ENCODE measurements around the gene GTF2F1. TPM values are rescaled to one million over a fixed set of nuclear protein-coding genes. Genes with fewer than 3 reads are reported as not detected.
"Not testable (repeated sequence)": the region's sequence is repeated elsewhere in the genome, so short reads cannot be mapped to it uniquely, and the experiment has no call there.

Gene GTF2F1, protein sequence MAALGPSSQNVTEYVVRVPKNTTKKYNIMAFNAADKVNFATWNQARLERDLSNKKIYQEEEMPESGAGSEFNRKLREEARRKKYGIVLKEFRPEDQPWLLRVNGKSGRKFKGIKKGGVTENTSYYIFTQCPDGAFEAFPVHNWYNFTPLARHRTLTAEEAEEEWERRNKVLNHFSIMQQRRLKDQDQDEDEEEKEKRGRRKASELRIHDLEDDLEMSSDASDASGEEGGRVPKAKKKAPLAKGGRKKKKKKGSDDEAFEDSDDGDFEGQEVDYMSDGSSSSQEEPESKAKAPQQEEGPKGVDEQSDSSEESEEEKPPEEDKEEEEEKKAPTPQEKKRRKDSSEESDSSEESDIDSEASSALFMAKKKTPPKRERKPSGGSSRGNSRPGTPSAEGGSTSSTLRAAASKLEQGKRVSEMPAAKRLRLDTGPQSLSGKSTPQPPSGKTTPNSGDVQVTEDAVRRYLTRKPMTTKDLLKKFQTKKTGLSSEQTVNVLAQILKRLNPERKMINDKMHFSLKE
- 10 to 100 TPM in 11 of 12 donors, not detected in 1; 42.7 to 96.6 (median 51.0) TPM for polyA plus RNA-seq (ENCODE audit: insufficient read length in 12 of 12)
- long read RNA-seq, donor 1, transcript GTF2F1-201 (13 exons, 2,731 nt) = major isoform, 5 of 40 reads
- long read RNA-seq, donor 1, partial matches to known transcripts = 35 of 40 reads
- long read RNA-seq, donor 1, other reads (novel, unspliced or antisense) = 0 of 40 reads
- long read RNA-seq, donor 2, transcript GTF2F1-201 (13 exons, 2,731 nt) = major isoform, 8 of 8 reads
- long read RNA-seq, donor 2, partial matches to known transcripts = 0 of 8 reads
- long read RNA-seq, donor 2, other reads (novel, unspliced or antisense) = 0 of 8 reads
- long read RNA-seq, donor 3, partial matches to known transcripts = 0 of 3 reads
- long read RNA-seq, donor 3, other reads (novel, unspliced or antisense) = 0 of 3 reads
- long read RNA-seq, donor 4, partial matches to known transcripts = 0 of 2 reads
- long read RNA-seq, donor 4, other reads (novel, unspliced or antisense) = 0 of 2 reads
- long read RNA-seq, donor 5, transcript GTF2F1-201 (13 exons, 2,731 nt) = major isoform, 13 of 24 reads
- long read RNA-seq, donor 5, partial matches to known transcripts = 11 of 24 reads
- long read RNA-seq, donor 5, other reads (novel, unspliced or antisense) = 0 of 24 reads
- long read RNA-seq, donor 6, partial matches to known transcripts = 0 of 1 reads
- long read RNA-seq, donor 6, other reads (novel, unspliced or antisense) = 0 of 1 reads
- long read RNA-seq, donor 7, partial matches to known transcripts = 0 of 2 reads
- long read RNA-seq, donor 7, other reads (novel, unspliced or antisense) = 0 of 2 reads
- long read RNA-seq, donor 8, transcript GTF2F1-201 (13 exons, 2,731 nt) = major isoform, 7 of 7 reads
- long read RNA-seq, donor 8, partial matches to known transcripts = 0 of 7 reads
- long read RNA-seq, donor 8, other reads (novel, unspliced or antisense) = 0 of 7 reads
- long read RNA-seq, donor 9, partial matches to known transcripts = 0 of 1 reads
- long read RNA-seq, donor 9, other reads (novel, unspliced or antisense) = 0 of 1 reads
- long read RNA-seq, donor 10, partial matches to known transcripts = 0 of 2 reads
- long read RNA-seq, donor 10, other reads (novel, unspliced or antisense) = 0 of 2 reads
- long read RNA-seq, donor 11, transcript GTF2F1-201 (13 exons, 2,731 nt) = major isoform, 5 of 12 reads
- long read RNA-seq, donor 11, partial matches to known transcripts = 7 of 12 reads
- long read RNA-seq, donor 11, other reads (novel, unspliced or antisense) = 0 of 12 reads

- DNase-seq = peak; percentile 98
These were observed at the start of gene GTF2F1 for GRCh38 chr19:6393074-6393982. TSS of gene GTF2F1 (minus strand) at chr19:6393164. CDS start at chr19:6392995, 169 bp downstream.

GRCh38 chr19:6442087-6442688 is 49.2 kb upstream of the GTF2F1 start:
- DNase-seq = no peak

DNA sequence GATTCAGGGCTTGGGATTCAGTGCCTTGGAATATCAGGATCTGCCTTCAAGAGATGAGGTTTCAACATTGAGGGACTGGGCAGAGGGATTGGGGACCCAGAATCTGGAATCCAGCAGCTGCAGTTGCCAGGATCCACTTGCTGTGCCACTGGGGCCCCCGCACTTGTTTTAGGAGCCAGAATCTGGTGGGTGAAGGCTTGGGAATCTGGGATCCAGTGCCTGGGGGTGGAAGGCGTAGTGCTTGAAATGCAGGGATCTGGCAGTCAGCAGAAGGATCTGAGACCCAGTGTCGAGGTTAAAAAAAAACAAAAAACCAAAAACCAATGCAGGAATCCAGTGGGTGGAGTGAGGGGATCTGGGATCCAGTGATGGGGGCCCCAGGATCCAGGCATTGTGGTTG is 47.9 kb upstream of the GTF2F1 start:
- DNase-seq = no peak

GRCh38 chr19:6439743-6440142 is 46.8 kb upstream of the GTF2F1 start:
- no peak for DNase-seq

DNA sequence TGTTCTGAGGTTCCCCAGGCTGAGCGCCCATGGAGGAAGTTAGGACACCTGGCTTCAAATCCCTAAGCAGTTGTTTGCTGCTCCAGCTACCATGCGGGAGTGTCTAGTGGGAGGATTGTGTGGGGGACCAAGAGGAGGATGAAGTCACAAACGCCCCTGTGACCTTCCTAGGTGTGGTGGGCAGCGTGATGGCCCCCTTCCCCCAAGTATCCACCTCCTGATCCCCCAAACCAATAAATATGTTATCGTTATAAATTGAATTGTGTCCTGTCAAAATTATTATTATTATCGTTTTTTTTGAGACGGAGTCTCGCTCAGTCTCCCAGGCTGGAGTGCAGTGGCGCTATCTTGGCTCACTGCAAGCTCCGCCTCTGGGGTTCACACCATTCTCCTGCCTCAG is 40.7 kb upstream of the GTF2F1 start, which contains the start of gene SLC25A41:
SLC25A41 (minus strand) TSS at position 101 of the 400 bp plus-strand sequence; CDS start at position 31, 70 bp downstream.
- no peak for DNase-seq

GRCh38 chr19:6433165-6433564 is 40.2 kb upstream of the GTF2F1 start:
- no peak for DNase-seq

GRCh38 chr19:6431891-6432290 is 38.9 kb upstream of the GTF2F1 start:
- no peak for DNase-seq

- DNase-seq = no peak
These were observed 36.7 kb upstream of the GTF2F1 start for GRCh38 chr19:6429419-6430221.

DNA sequence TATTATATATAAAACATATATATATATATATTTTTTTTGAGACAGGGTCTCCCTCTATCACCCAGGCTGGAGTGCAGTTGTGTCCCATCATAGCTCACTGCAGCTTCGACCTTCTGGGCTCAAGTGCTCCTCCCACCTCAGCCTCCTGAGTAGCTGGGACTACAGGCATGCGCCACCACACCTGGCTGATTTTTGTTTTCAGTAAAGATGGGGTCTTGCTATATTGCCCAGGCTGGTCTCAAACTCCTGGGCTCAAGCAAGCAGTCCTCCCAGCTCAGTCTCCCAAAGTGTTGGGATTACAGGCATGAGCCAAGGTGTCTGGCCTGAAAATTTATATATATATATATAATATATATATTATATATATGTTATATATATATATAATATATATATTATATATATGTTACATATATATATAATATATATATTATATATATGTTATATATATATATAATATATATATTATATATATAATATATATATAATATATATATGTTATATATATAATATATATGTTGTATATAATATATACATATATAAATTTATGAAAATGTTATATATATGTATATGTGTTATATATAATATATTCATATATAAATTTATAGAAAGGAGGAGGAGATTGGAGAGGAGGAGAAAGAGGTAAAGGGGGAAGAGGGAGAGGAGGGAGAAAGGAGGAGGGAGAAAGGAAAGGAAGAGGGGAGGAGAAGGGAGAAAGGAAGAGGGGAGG is 35.9 kb upstream of the GTF2F1 start:
- not testable (repeated sequence) for DNase-seq

GRCh38 chr19:6427131-6427530 is 34.2 kb upstream of the GTF2F1 start:
- DNase-seq = no peak

- peak; percentile 16 for DNase-seq
These were observed 33.0 kb upstream of the GTF2F1 start for GRCh38 chr19:6425732-6426620.

DNA sequence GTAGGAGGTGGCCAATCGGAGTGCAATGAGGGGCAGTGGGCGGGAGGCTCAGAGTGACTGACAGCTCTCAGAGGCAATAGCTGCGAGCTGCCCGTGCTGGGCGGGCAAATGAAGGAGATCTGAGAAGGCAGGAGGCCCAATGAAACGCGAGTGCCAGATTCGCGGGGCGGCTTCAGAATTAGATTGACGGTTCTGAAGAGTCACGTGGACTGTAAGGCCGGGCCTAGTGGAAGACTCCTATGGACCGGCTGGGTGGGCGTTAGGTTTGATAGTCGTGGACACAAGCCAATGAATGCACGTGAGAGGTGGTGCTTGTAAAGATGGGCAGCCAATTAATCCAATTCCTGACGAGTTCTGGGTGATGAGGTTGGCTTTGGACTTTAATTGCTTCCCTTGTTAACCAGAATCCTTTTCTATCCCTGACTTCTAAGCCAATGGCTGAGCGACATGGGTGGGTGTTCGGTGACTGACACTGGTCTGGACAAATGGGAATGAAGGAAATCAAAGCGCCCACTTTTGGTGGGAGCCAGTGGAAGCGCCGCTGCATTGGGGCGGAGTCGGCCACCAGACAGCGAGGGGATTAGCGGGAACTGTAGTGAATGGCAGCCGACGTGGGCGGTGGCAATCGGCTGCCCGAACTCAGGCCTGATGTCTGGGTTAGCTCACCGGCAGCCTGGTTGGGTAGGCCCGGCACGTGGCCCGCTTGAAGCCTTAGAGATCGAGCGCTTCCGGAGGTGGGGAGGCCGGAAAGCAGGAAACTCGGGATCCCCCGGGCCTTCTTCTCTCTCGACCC is 32.2 kb upstream of the GTF2F1 start:
- peak; percentile 100 for DNase-seq

GRCh38 chr19:6424195-6424938 is 31.4 kb upstream of the GTF2F1 start, which contains the start of gene KHSRP:
TSS of gene KHSRP (minus strand) at chr19:6424811. CDS start at chr19:6424701, 110 bp downstream.
- peak; percentile 18 for DNase-seq

DNA sequence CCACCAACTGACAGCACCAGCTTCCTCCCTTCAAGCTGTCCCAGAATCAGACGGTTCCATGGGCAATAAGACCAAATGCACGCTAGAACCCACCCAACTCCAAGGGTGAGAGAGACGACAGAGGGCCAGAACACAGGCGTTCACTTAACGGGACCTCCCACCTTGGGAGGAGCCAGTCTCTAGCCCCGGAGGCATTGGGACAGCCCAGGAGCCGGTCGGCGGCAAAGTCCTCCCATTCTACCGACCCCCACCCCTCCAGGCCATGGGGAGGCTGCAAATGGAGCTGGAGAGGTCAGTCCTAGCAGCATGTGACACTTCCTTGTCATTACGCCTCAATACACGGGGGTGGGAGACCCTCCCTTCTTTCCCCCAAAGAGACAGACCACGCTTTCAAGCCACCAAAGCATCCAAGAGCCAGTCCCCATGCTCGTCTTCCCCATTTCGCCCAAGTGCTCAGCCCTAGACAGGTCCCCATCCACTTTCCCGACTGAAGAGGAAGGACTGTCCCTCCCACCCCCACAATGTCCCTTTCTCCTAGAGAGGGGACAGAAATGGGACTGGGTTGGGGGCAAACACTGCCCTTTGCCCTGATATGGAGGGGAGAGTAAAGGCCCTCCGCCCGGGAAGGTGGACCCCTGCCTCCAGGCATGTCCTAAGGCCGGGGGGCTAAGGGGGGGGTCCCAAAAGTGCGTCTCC is 30.7 kb upstream of the GTF2F1 start:
- DNase-seq = peak; percentile 21
